Left colon (tissue), 2 donors: ENCODE results near the gene CYP2D6. TPM values are rescaled to one million over a fixed set of nuclear protein-coding genes. Genes with fewer than 3 reads are reported as not detected.
A peak's percentile ranks its signal among the peaks of the same experiment; 100 is the strongest.
"Not testable (repeated sequence)": the region's sequence is repeated elsewhere in the genome, so short reads cannot be mapped to it uniquely, and the experiment has no call there.

ENCODE experiments used
- ATAC-seq: fragments of 200-7000 bp; cut with Tn5 transposase; one replicate; pipeline ENCODE4 v1.9.1; 2020; ENCODE audit warnings: mild to moderate bottlenecking, moderate library complexity
- DNase-seq, 2 donors: peaks; one replicate each; pipeline ENCODE4 v3.0.0-alpha.2; 2020
- intact Hi-C, 2 donors: fragments of 100-400 bp; cut with DNase I in 1 of 2; cut with micrococcal nuclease in 1 of 2; formaldehyde crosslinking; loops; one replicate each; pipeline versions ENCODE4 v1.11.2 to v1.14.0; 2022; cut with DNase I, micrococcal nuclease
- total RNA-seq, 2 donors: library from RNA; stranded (reverse); fragmentation: NEBNext Ultra II Directional; extraction: Animal tissue kit (Norgen Biotek cat#: 25700); gene quantifications; one replicate each; pipeline ENCODE4 v1.2.1, GENCODE V29; 2021
- donor health status: DM: no; HTN: no; CAD: no.
- donor health status: DM: yes; HTN: yes; CAD: no.

Gene CYP2D6
- total RNA-seq, 2 donors from 2014 or later, result 2.0 to 3.9 TPM

GRCh38 chr22:42140153-42140552 lies 9.5 kb upstream of the CYP2D6 start:
- intact Hi-C loops, DNase-seq, ATAC-seq: not testable (repeated sequence)

GRCh38 chr22:42139508-42139907 lies 8.9 kb upstream of the CYP2D6 start:
- DNase-seq, intact Hi-C loops, ATAC-seq: not testable (repeated sequence)

- DNase-seq, result no peak
- no peak for ATAC-seq
- intact Hi-C loops, result no loop called here
Measured at GRCh38 chr22:42138972-42139371, 8.4 kb upstream of the CYP2D6 start.

DNA sequence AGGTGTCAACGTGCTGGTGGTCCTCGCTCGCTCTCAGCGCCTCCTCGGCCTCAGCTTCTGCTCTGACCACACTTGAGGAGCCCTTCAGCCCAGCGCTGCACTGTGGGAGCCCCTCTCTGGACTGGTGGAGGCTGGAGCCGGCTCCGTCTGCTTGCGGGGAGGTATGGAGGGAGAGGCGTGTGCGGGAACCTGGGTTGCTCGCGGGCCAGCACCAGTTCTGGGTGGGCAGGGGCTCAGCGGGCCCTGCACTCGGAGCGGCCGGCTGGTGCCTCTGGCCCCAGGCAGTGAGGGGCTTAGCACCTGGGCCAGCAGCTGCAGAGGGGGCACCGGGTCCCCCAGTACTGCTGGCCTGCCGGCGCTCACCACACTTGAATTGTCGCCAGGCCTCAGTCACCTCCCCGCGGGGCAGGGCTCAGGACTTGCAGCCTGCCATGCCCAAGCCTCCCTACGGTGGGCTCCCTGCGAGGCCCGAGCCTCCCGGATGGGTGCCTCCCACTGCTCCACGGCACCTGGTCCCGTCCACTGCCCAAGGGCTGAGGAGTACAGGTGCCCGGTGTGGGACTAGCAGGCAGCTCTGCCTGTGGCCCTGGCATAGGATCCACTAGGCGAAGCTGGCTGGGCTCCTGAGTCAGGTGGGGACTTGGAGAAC lies 7.6 kb upstream of the CYP2D6 start:
- intact Hi-C loops, result no loop called here

DNA sequence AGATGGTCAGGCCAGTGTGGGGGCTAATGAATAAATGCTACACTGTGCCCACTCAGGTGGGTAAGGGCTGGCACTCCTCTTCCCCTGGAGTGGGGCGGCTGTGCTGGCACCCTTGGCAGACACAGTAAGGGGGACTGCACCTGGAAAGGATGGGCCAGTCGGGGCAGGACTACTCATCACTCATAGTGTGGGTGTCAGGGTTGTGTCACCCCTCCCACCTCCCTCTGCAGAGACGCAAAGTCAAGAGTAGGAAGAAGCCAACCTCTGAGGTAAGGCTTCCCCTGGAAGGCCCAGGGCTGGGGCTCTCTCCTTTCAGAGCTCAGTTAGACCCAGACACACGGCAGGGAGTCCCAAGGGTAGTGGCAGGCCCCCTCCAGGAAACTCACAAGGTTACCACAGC lies 5.1 kb upstream of the CYP2D6 start:
- intact Hi-C loops, ATAC-seq, DNase-seq: not testable (repeated sequence)

More for the DNA sequence above, 7.6 kb upstream of the CYP2D6 start:
- no peak for ATAC-seq
- peak in 1 of 2 donors; percentile 19 for DNase-seq

DNA sequence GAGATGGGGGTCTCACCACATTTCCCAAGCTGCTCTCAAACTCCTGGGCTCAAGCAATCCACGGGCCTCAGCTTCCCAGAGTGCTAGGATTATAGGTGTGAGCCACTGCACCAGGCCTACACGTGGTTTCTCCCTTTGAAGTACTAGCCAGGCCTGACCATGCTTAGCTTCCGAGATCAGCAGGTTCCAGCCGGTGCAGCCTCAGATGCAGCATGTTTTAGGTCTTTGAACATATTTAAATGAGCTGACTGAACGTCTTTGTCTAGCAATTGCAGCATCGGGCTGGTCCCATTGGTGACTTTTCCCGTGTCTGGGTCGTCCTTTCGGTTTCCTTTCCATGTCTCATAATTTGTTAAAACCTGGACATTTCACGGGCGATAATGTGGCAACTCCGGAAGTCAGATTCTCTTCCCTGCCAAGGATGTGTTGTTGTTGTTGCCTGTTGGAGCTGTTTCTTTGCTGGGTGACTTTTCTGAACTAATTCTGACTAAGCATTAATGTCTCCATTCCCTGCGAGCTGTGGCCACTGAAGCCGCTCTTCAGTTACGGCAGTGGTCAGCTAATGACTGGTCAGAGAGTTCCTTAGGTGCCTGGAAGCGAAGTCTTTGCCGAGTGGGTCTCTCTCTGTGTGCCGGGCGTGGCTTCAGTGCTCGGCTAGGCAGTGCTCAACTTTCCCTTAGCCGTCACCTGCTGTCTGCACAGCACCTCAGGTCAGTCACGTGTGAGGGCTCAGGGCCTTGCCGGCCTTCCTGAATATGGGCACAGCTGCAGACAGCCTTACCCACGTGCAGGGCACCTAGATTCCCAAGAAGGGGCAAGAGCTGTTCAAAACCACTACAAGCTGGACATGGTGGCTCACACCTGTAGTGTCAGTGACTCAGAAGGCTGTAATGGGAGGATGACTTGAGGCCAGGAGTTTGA lies 3.8 kb upstream of the CYP2D6 start:
- intact Hi-C loops, result no loop called here
- no peak for ATAC-seq
- DNase-seq, result no peak

DNA sequence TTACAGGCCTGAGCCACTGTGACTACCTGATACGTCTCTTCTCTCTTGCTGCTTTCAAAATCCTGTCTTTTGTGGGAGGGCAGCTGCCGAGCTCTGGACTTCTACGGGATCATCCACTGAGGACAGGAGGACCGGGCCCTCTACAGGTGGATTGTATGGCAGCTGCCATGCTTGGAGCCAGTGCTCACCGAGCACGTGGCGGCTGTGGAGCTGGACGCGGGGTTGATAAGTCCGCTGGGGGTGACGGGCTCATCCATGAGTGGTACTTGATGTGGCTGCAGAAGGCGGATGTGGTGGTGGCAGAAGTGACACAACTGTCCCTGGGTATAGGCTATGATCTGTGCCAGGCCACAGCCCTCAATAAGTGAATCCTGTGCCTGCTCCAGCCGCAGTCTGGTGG lies 1.8 kb upstream of the CYP2D6 start:
- intact Hi-C loops, result no loop called here
- DNase-seq (no peak), ATAC-seq (no peak)

DNA sequence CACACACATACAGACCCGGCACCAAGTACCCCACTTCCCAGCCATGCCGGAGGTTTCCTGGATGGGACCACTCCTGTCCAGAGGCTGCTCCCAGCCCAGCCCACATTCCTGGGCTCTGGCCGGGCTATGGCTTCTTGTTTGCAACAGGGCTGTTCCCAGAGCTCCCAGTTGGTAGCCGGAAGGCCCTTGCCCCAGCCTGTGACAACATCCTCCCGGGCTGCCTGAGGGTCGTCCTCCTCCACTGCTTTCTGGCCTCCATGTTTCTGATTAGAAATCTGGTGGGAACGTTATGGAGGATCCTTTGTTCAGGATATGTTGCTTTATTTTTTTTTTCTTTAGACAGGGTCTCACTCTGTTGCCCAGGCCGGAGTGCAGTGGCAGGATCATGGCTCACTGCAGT lies 952 bp upstream of the CYP2D6 start:
- intact Hi-C loops, result no loop called here
- DNase-seq (peak in 1 of 2 donors; percentile 8), ATAC-seq (no peak)

- intact Hi-C loops, DNase-seq: not testable (repeated sequence)
- peak; percentile 26 for ATAC-seq
Measured at GRCh38 chr22:42130182-42130581, 428 bp downstream of the CYP2D6 start.

DNA sequence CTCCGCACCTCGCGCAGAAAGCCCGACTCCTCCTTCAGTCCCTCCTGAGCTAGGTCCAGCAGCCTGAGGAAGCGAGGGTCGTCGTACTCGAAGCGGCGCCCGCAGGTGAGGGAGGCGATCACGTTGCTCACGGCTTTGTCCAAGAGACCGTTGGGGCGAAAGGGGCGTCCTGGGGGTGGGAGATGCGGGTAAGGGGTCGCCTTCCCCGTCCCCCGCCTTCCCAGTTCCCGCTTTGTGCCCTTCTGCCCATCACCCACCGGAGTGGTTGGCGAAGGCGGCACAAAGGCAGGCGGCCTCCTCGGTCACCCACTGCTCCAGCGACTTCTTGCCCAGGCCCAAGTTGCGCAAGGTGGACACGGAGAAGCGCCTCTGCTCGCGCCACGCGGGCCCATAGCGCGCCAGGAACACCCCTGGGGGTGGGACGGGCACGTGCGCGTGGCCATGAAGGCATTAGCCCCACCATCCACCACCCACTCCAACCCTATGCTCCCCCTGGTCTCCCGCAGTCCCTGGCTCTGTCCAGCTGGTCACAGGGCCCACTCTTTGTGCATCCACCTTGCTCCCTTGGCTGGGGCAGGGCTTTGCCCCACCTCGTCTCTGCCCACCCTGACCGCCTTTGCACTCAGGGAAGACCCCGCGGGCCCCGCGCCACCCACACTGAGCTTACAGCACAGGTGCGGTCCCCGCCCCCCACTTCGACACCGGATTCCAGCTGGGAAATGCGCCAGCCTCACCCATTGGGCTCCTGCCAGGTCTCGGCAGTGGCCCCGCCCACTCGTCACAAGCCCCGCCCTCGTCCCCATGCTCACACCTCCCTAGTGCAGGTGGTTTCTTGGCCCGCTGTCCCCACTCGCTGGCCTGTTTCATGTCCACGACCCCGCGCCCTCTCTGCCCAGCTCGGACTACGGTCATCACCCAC lies 1.6 kb downstream of the CYP2D6 start:
- ATAC-seq (peak; percentile 72), DNase-seq (peak; percentile 67 to 84)
- intact Hi-C loops, result not testable (repeated sequence)

GRCh38 chr22:42128007-42128406 lies 2.6 kb downstream of the CYP2D6 start:
- DNase-seq, intact Hi-C loops, ATAC-seq: not testable (repeated sequence)

- DNase-seq (no peak), ATAC-seq (no peak)
- intact Hi-C loops, result no loop called here
Measured at GRCh38 chr22:42127606-42128005, 3.0 kb downstream of the CYP2D6 start.

GRCh38 chr22:42123529-42123928 lies 7.1 kb downstream of the CYP2D6 start:
- intact Hi-C loops, ATAC-seq, DNase-seq: not testable (repeated sequence)

GRCh38 chr22:42120231-42121021 lies 10.2 kb downstream of the CYP2D6 start:
- intact Hi-C loops, DNase-seq: not testable (repeated sequence)
- peak; percentile 83 for ATAC-seq

- intact Hi-C loops, result no loop called here
Measured at GRCh38 chr22:42116848-42117424, 13.7 kb downstream of the CYP2D6 start.

GRCh38 chr22:42115420-42115830 lies 15.2 kb downstream of the CYP2D6 start:
- DNase-seq, ATAC-seq, intact Hi-C loops: not testable (repeated sequence)

More at GRCh38 chr22:42116848-42117424, 13.7 kb downstream of the CYP2D6 start:
- ATAC-seq (peak; percentile 66), DNase-seq (peak in 1 of 2 donors; percentile 67)

DNA sequence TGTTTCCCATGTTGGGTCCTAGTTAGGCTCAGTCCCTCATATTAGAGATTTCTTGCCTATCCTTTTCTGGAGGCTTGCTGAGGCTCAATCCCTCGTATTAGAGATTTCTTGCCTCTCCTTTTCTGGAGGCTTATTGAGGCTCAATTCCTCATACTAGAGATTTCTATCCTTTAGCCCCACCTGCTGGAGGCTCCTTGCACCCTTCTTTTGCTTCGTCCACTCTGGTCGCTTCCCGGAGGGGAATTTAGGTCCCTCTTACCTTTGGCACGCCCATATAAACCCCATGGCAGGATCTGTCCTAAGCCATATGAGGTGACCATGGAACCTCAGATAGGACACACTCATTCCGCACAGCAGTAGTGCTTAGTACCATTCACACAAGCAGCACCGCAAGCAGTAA lies 15.9 kb downstream of the CYP2D6 start:
- intact Hi-C loops, result no loop called here
- DNase-seq (no peak), ATAC-seq (no peak)

GRCh38 chr22:42112793-42113192 lies 17.8 kb downstream of the CYP2D6 start:
- ATAC-seq, DNase-seq, intact Hi-C loops: not testable (repeated sequence)
